Activated naive CD4-positive, alpha-beta T cell treated with anti-CD3 and anti-CD28 coated beads for 36 hours (primary cell): ENCODE results near the gene ANXA6. TPM values are rescaled to one million over a fixed set of nuclear protein-coding genes. Genes with fewer than 3 reads are reported as not detected.

Source experiments
- CTCF ChIA-PET: fragments of 350-600 bp; sonication (Branson Sonifier 250); formaldehyde crosslinking; loops from one replicate; lab custom pipeline; 2021; ENCODE audit warnings: antibody characterized with exemption; lab: Charles Lee
- DNase-seq: peaks from one replicate; pipeline ENCODE4 v3.0.0-alpha.2; 2020
- H3K27ac Mint-ChIP-seq: one replicate; pipeline ENCODE4 v1.8.0; 2021; ENCODE audit warnings: mild to moderate bottlenecking, mixed read lengths
- H3K27me3 Mint-ChIP-seq: one replicate; pipeline ENCODE4 v1.8.0; 2021; ENCODE audit warnings: low read depth, mixed read lengths
- H3K36me3 Mint-ChIP-seq: one replicate; pipeline ENCODE4 v1.8.0; 2021; ENCODE audit warnings: low read depth, mixed read lengths
- H3K4me1 Mint-ChIP-seq: one replicate; pipeline ENCODE4 v1.8.0; 2021; ENCODE audit warnings: low read depth, mixed read lengths
- H3K4me3 Mint-ChIP-seq: one replicate; pipeline ENCODE4 v1.8.0; 2021; ENCODE audit warnings: mild to moderate bottlenecking, moderate library complexity, mixed read lengths
- H3K9me3 Mint-ChIP-seq: one replicate; pipeline ENCODE4 v1.8.0; 2021; ENCODE audit warnings: mixed read lengths
- intact Hi-C: fragments of 100-400 bp; cut with micrococcal nuclease; formaldehyde crosslinking; loops from one replicate; pipeline ENCODE4 v1.15.1; 2023
- total RNA-seq, 2 experiments: library from RNA; stranded (reverse); gene quantifications; one replicate each; pipeline ENCODE4 v1.2.3, GENCODE V29; 2021

ANXA6 gene
- total RNA-seq, 2 experiments from 2014 or later = 272 to 284 TPM

DNA sequence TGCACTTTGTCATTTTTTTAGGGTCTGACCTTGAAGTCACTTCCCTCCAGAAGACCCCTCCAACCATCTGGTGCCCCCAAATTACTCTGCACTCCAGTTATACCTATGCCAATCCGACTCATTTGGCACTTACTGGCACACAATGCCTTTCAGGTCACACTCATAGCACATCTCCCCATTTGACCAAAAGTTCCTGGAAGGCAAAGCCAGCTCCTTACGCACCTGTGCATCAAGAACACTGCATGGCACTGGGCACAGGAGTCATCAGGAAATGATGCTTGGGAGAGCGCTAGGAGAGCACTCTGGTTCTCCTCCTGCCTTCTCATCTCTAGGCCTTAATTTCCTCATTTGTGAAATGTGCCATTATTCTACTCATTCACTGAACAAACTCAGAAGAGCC is 79.6 kb downstream of the ANXA6 start:
- H3K9me3 Mint-ChIP-seq = no peaks in the 10 kb centered on the region
- no peaks in the 10 kb centered on the region for H3K27me3 Mint-ChIP-seq
- peaks cover 57% of the 10 kb centered on the region for H3K36me3 Mint-ChIP-seq
- CTCF ChIA-PET = interaction anchor here (1.2 to 3.1 kb wide), 4 partner anchors 21 to 37 kb away, joined by 4 to 21 read pairs (median 6); no protein-coding TSS in a partner anchor
- peak overlapping the region; percentile 93 for H3K27ac Mint-ChIP-seq
- intact Hi-C loops = loop anchor here (1.0 to 2.0 kb wide), 7 partner anchors 9 to 136 kb away; no protein-coding TSS in a partner anchor
- peaks cover 62% of the 10 kb centered on the region for H3K4me1 Mint-ChIP-seq
- H3K4me3 Mint-ChIP-seq = peak overlapping the region; percentile 83
- peak; percentile 49 for DNase-seq

DNA sequence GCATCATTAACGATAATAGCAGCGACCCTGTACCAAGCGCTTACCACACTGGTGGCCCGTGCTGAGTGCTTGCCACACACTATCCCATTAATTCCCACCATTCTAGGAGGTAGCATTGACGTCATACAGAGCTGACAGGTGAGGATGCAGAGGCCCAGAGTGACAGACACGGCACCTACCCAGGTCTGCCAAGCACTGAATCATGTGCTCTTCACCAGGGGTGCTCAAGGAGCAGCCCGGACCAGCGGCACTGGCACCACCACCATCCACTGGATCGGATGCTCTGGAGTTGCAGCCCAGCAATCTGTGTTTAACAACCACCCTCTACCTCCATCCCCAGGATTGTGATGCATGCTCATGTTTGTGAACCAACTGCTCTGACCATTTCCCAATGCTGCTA is 80.2 kb downstream of the ANXA6 start:
- H3K27me3 Mint-ChIP-seq = no peaks in the 10 kb centered on the region
- H3K4me1 Mint-ChIP-seq = peaks cover 62% of the 10 kb centered on the region
- peak overlapping the region; percentile 83 for H3K4me3 Mint-ChIP-seq
- H3K9me3 Mint-ChIP-seq = no peaks in the 10 kb centered on the region
- CTCF ChIA-PET = interaction anchor here (1.2 to 1.3 kb wide), 2 partner anchors 21 to 29 kb away, joined by 4 to 6 read pairs; no protein-coding TSS in a partner anchor
- intact Hi-C loops = no loop called here
- no peak for DNase-seq
- peaks cover 63% of the 10 kb centered on the region for H3K36me3 Mint-ChIP-seq
- H3K27ac Mint-ChIP-seq = peak overlapping the region; percentile 93

DNA sequence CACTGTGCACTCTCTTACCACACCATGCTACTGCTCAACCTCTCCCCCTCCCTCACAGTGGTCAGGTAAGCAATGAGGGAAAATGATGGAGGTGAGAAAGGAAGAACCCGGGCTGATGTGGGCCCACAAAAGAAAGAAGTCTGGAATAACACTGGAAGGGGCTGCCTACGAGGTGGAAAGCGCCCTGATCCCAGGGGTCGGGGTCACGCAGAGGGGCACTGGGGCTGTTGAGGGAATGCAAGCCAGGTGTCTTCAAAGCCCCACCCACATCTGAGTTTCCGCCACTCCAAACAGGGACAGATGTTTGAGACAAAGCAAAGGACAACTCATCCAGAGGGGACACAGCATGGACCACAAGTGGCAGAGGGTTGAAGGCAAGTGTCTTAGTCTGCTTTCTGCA is 81.0 kb downstream of the ANXA6 start:
- Mint-ChIP-seq H3K27ac (peak overlapping the region; percentile 93), H3K9me3 (no peaks in the 10 kb centered on the region), H3K4me1 (peaks cover 68% of the 10 kb centered on the region), H3K4me3 (peak overlapping the region; percentile 19), H3K27me3 (no peaks in the 10 kb centered on the region), H3K36me3 (peaks cover 70% of the 10 kb centered on the region)
- DNase-seq = no peak
- CTCF ChIA-PET = interaction anchor here (1.0 to 1.7 kb wide), 3 partner anchors 10 to 88 kb away, joined by 3 to 6 read pairs (median 4); no protein-coding TSS in a partner anchor
- intact Hi-C loops = no loop called here

DNA sequence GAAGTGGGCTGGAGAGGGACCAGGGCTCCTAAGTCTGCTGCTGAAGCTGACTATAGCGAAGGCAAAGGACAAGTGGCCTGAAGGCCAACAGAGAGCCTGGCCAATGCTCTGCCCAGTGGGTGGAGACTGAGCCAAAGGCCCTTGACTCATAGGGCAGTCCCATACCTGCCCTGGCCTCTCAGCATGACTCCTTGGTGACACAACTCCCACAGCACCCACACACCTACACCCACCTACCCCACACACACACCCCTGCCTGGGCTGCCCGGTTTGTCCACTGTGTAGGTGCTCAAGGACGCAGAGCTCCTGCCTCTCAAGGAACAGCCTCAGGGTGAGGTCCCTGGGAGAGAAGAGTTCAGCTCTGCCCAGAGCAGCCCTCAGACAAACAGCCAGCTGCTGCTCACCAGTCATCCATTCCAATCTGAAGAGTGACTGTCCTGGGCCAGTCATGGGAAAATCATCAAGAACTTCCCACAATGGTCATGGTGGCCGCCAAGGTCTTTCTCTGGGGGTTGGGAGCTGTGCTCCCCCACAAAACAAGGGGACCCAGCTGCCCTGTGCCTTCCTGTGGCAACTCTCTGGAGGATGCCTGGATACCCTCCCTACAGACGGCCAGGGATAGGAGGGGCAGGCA is 81.8 kb downstream of the ANXA6 start:
- Mint-ChIP-seq H3K27me3 (no peaks in the 10 kb centered on the region), H3K27ac (peak overlapping the region; percentile 93), H3K4me1 (peaks cover 76% of the 10 kb centered on the region), H3K4me3 (peak overlapping the region; percentile 19), H3K9me3 (no peaks in the 10 kb centered on the region), H3K36me3 (peaks cover 72% of the 10 kb centered on the region)
- intact Hi-C loops = no loop called here
- DNase-seq = peak; percentile 38
- CTCF ChIA-PET = interaction anchor here (0.6 to 1.7 kb wide), 4 partner anchors 11 to 89 kb away, joined by 3 to 6 read pairs (median 4); no protein-coding TSS in a partner anchor

DNA sequence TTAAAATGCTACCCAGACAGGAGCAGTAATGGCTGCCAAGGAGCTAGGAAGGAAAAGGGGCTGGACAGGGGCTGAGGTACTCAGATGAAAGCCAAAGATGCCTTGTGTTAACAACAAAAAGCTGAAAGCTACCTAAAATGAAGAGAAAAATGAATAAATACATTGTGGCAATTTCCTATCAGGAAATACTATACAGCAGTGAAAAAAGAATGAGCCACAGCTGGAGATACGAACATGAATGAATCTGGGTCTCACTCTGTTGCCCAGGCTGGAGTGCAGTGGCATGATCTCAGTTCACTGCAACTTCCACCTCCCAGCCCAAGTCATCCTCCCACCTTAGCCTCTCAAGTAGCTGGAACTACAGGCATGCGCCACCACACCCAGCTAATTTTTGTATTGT is 83.0 kb downstream of the ANXA6 start:
- Mint-ChIP-seq H3K36me3 (peaks cover 67% of the 10 kb centered on the region), H3K9me3 (no peaks in the 10 kb centered on the region), H3K4me1 (peaks cover 82% of the 10 kb centered on the region), H3K4me3 (no peak overlapping the region), H3K27ac (peak overlapping the region; percentile 30), H3K27me3 (no peaks in the 10 kb centered on the region)
- DNase-seq = no peak
- CTCF ChIA-PET = interaction anchor here (0.7 to 2.1 kb wide), 2 partner anchors 22 to 40 kb away, joined by 3 to 8 read pairs; no protein-coding TSS in a partner anchor
- intact Hi-C loops = no loop called here

DNA sequence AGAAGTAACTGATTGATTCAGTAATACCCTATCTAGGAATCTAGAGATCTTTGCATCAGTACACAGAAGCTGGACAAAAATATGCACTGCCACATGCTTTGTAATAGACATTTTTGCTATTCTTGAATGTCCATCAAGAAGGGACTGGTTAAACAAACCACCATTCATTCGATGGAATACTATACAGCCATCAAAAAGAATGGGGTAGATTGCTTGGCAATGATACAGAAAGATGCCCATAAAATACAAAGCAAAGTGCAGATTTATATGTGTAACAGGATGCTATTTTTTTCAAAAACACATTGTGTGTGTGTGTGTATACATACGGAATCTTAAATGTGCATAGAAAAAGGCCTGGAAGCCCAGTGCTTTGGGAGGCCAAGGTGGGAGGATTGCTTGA is 84.3 kb downstream of the ANXA6 start:
- Mint-ChIP-seq H3K4me1 (peaks cover 85% of the 10 kb centered on the region), H3K27ac (no peak overlapping the region), H3K36me3 (peaks cover 62% of the 10 kb centered on the region), H3K27me3 (no peaks in the 10 kb centered on the region), H3K9me3 (no peaks in the 10 kb centered on the region), H3K4me3 (no peak overlapping the region)
- DNase-seq = no peak
- CTCF ChIA-PET = interaction anchor here (0.7 to 2.2 kb wide), 6 partner anchors 10 to 98 kb away, joined by 3 to 8 read pairs (median 3); no protein-coding TSS in a partner anchor
- intact Hi-C loops = no loop called here

DNA sequence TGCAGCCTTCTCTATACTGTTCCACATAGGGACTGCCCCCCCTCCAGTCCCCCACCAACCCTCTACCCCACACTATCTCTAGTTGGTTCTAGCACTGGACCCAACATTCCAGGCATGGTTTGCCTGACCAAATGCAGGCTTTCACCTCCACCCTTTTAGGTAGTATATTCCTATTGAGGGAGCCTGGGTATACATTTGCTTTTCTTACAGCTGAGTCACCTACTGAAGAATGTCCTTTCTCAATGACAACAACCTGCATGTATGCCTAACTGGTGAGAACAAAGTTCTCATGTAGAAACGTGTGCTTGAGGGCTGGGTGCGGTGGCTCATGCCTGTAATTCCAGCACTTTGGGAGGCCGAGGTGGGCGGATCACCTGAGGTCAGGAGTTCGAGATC is 85.0 kb downstream of the ANXA6 start:
- Mint-ChIP-seq H3K36me3 (peaks cover 62% of the 10 kb centered on the region), H3K4me1 (peaks cover 85% of the 10 kb centered on the region), H3K27ac (no peak overlapping the region), H3K27me3 (no peaks in the 10 kb centered on the region), H3K9me3 (no peaks in the 10 kb centered on the region), H3K4me3 (no peak overlapping the region)
- CTCF ChIA-PET = interaction anchor here (0.7 to 2.2 kb wide), 6 partner anchors 10 to 42 kb away, joined by 3 to 8 read pairs (median 5); no protein-coding TSS in a partner anchor
- intact Hi-C loops = no loop called here
- DNase-seq = no peak

DNA sequence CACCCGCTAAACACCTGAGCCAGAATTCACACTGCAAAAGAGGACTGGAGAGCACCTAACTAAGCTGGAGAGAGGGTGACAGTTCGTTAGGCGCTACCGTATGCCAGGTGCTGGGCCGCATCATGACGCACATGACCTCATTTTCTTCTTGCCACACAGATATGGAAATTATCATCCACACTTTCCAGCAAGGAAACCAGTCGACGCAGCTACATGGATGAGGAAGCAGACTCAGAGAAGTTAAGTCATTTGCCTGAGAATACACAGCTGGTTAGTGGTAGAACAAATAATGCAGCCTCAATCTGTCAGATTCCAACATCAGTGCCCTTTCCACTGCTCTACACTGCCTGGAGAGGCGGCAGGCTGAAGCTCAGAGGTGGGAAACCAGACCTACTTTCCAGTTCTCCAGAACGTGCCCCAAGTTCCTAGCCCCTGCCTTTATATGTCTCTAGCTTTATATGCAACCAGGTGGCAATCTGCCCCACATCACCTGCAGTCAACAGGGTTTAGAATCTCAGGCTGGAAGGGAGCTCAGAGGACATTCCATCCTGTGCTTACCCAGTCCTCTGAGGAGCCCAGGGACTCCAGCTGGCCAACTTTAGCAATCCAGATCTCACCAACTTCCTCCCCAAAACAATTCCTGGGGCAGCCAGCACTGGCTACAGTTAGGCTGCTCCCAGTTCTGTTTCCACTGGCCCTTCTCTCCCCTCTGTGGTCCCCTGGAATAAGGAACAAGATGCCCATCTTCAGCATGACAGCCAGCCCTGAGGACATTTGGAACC is 85.5 kb downstream of the ANXA6 start:
- peak overlapping the region; percentile 1 for H3K27ac Mint-ChIP-seq
- no peaks in the 10 kb centered on the region for H3K27me3 Mint-ChIP-seq
- intact Hi-C loops = no loop called here
- H3K36me3 Mint-ChIP-seq = peaks cover 62% of the 10 kb centered on the region
- no peak overlapping the region for H3K4me3 Mint-ChIP-seq
- no peak for DNase-seq
- H3K9me3 Mint-ChIP-seq = no peaks in the 10 kb centered on the region
- H3K4me1 Mint-ChIP-seq = peaks cover 85% of the 10 kb centered on the region
- CTCF ChIA-PET = interaction anchor here (1.2 to 2.6 kb wide), 5 partner anchors 9 to 43 kb away, joined by 3 to 13 read pairs (median 5); no protein-coding TSS in a partner anchor

DNA sequence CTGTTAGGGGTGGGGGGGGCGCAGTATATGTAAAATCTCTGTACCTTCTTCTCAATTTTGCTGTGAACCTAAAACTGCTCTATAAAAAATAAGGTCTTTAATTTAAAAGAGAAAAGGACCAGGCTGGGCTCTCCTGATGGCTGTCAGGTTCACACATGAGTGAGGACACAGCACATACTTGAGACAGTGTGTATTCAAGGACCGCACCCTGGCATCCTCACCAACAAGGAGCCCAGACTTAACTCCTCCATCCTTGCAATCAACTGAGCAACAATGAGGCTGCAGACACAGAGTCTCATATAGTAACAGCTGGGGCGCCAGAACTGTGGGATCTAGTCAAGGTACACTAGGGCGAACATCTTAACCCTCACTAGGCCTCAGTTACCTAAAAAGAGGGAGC is 86.6 kb downstream of the ANXA6 start:
- peaks cover 83% of the 10 kb centered on the region for H3K4me1 Mint-ChIP-seq
- H3K9me3 Mint-ChIP-seq = no peaks in the 10 kb centered on the region
- no peak overlapping the region for H3K27ac Mint-ChIP-seq
- no peaks in the 10 kb centered on the region for H3K27me3 Mint-ChIP-seq
- no peak for DNase-seq
- H3K4me3 Mint-ChIP-seq = no peak overlapping the region
- CTCF ChIA-PET = interaction anchor here (1.3 to 2.8 kb wide), 5 partner anchors 19 to 94 kb away, joined by 5 to 13 read pairs (median 10); no protein-coding TSS in a partner anchor
- peaks cover 57% of the 10 kb centered on the region for H3K36me3 Mint-ChIP-seq
- intact Hi-C loops = no loop called here

DNA sequence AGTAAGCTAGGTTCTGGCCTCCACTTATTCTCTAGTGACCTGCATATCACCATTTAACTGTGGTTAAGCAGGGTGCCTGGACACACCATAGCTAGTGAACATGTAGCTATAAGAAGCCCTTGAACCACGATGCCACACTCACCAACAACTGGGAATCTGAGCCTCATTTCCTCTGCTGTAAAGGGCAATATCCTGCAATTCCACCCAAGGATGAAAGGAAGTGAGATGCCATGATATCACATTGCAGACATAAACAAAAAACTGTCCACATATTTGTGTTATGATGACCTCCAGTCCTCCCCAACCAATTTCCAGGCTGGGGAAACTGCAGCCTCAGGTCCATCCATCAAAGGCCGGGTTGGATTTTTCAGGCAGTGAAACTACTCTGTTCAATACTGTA is 87.1 kb downstream of the ANXA6 start:
- intact Hi-C loops = no loop called here
- Mint-ChIP-seq H3K27me3 (no peaks in the 10 kb centered on the region), H3K9me3 (no peaks in the 10 kb centered on the region), H3K36me3 (peaks cover 54% of the 10 kb centered on the region), H3K27ac (no peak overlapping the region), H3K4me1 (peaks cover 83% of the 10 kb centered on the region), H3K4me3 (no peak overlapping the region)
- CTCF ChIA-PET = interaction anchor here (0.6 to 2.8 kb wide), 9 partner anchors 17 to 390 kb away, joined by 3 to 13 read pairs (median 5); no protein-coding TSS in a partner anchor
- no peak for DNase-seq

DNA sequence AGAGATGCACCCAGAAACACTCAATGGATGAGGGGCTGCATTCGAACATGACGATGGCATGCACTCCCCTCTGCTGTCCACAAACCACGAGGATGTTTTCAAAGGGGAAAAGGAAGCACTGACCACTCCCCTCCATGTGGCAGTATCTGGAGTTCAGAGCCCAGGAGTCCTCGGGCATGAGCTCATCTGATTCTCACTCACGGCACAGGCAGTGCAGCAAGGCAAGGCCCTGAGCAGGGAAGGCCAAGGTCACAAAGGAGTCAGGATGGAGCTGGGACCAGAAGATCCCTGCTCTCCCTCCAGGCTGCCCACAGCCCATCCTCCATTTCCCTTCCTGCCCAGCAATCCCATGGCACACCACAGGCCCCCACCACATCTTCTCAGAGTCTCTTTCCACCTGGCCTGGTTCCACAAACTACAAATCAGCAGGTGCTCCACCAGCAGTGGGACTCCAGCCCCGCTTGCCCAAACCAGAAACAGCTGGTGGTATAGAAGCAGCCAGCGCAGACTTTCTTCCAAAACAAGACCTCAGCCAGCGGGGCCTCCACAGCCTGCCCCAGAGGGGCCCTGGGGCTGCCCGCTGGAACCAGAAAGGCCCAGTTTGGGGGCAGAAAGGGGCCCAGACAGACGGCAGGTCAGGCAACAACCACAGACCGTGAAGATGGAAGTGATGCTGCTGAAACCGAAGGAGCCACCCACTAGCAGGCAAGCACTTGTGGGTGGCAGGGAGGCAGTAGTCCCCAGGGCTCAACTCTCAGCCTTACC is 89.0 kb downstream of the ANXA6 start:
- Mint-ChIP-seq H3K27ac (peak overlapping the region; percentile 77), H3K4me1 (peaks cover 93% of the 10 kb centered on the region), H3K36me3 (peaks cover 50% of the 10 kb centered on the region), H3K4me3 (peak overlapping the region; percentile 12), H3K9me3 (no peaks in the 10 kb centered on the region), H3K27me3 (no peaks in the 10 kb centered on the region)
- peak; percentile 46 for DNase-seq
- intact Hi-C loops = loop anchor here (1.0 kb wide), 1 partner anchor 11 kb away; no protein-coding TSS in a partner anchor
- CTCF ChIA-PET = interaction anchor here (0.9 to 2.8 kb wide), 6 partner anchors 17 to 97 kb away, joined by 3 to 10 read pairs (median 4); no protein-coding TSS in a partner anchor
